H1 (cell line): Measurements from ENCODE around the gene EML1. TPM values are rescaled to one million over a fixed set of nuclear protein-coding genes. Genes with fewer than 3 reads are reported as not detected.

Source experiments
- CTCF ChIA-PET: fragments of 300-600 bp; sonication (Branson Sonifier 250); formaldehyde crosslinking; loops from one replicate; lab custom pipeline; 2021; ENCODE audit not compliant: partially characterized antibody; lab: Charles Lee
- POLR2A ChIA-PET: fragments of 300-600 bp; sonication (Branson Sonifier 250); formaldehyde crosslinking; loops from one replicate; lab custom pipeline; 2021; ENCODE audit warnings: inconsistent platforms; ENCODE audit not compliant: partially characterized antibody; lab: Charles Lee
- DNase-seq, 2 experiments: peaks; one replicate each; pipeline versions ENCODE4 v3.0.0 to v3.0.0-alpha.2; 2010 to 2022; ENCODE audit warnings: low spot score in 2 of 2, low read depth in 1 of 2, mixed read lengths in 1 of 2
- FAIRE-seq: peaks from 2 replicates; lab custom pipeline; 2011; peaks lifted over from hg19 to GRCh38; lab: Jason Lieb, UNC
- H2AFZ ChIP-seq: 2 replicates; pipeline ENCODE4 v1.8.1; 2012; ENCODE audit warnings: low read length, inconsistent platforms
- H2AK5ac ChIP-seq: 2 replicates; pipeline ENCODE4 v1.6.1; 2013; ENCODE audit warnings: low read depth, low read length
- H2BK120ac ChIP-seq: replicated peaks from 2 replicates; pipeline ENCODE3; 2013; ENCODE audit warnings: low read depth, low read length, inconsistent platforms
- H2BK12ac ChIP-seq: 2 replicates; pipeline ENCODE4 v1.6.1; 2013; ENCODE audit warnings: low read depth, low read length
- H2BK15ac ChIP-seq: 2 replicates; pipeline ENCODE4 v1.6.1; 2013; ENCODE audit warnings: low read length
- H2BK20ac ChIP-seq: 2 replicates; pipeline ENCODE4 v1.6.1; 2013; ENCODE audit warnings: low read length
- H2BK5ac ChIP-seq: 2 replicates; pipeline ENCODE4 v1.6.1; 2013; ENCODE audit warnings: low read depth, low read length
- H3K14ac ChIP-seq: 2 replicates; pipeline ENCODE4 v1.6.1; 2013; ENCODE audit warnings: inconsistent platforms; ENCODE audit not compliant: insufficient read length
- H3K18ac ChIP-seq: 2 replicates; pipeline ENCODE4 v1.6.1; 2013; ENCODE audit warnings: low read length; ENCODE audit errors: extremely low read depth
- H3K23ac ChIP-seq: 2 replicates; pipeline ENCODE4 v1.6.1; 2013; ENCODE audit warnings: inconsistent platforms; ENCODE audit not compliant: insufficient read length
- H3K23me2 ChIP-seq: 2 replicates; pipeline ENCODE4 v1.6.1; 2013; ENCODE audit warnings: low read depth, low read length
- H3K27ac ChIP-seq: 2 replicates; pipeline ENCODE4 v1.6.1; 2011; ENCODE audit warnings: low read depth, low read length, inconsistent platforms
- H3K27me3 ChIP-seq, 4 experiments: replicated peaks in 1 of 4; 1 replicate in 1 of 4; 2 replicates in 3 of 4; pipeline versions ENCODE4 v1.6.1 to v1.8.1; 2011 to 2013; ENCODE audit warnings: low read length in 3 of 4, mild to moderate bottlenecking in 3 of 4, inconsistent platforms in 2 of 4, mixed read lengths in 2 of 4, moderate library complexity in 1 of 4; ENCODE audit not compliant: control insufficient read depth in 3 of 4, insufficient read depth in 3 of 4; ENCODE audit errors: extremely low read depth in 1 of 4
- H3K36me3 ChIP-seq, 4 experiments: 2 replicates each; pipeline versions ENCODE4 v1.6.1 to v1.8.1; 2011 to 2013; ENCODE audit warnings: mild to moderate bottlenecking in 4 of 4, low read length in 3 of 4, moderate library complexity in 2 of 4, control low read depth in 1 of 4, inconsistent platforms in 1 of 4; ENCODE audit not compliant: insufficient read depth in 4 of 4, control insufficient read depth in 2 of 4
- H3K4ac ChIP-seq: replicated peaks from 2 replicates; pipeline ENCODE3; 2013; ENCODE audit warnings: low read length, low read depth, mixed read lengths, inconsistent platforms; ENCODE audit not compliant: insufficient read length
- H3K4me1 ChIP-seq, 4 experiments: replicated peaks in 1 of 4; 1 replicate in 1 of 4; 2 replicates in 3 of 4; pipeline versions ENCODE4 v1.6.1 to v1.8.1; 2011 to 2013; ENCODE audit warnings: low read length in 3 of 4, inconsistent platforms in 2 of 4, mixed read lengths in 1 of 4; ENCODE audit not compliant: insufficient read depth in 4 of 4, control insufficient read depth in 3 of 4
- H3K4me2 ChIP-seq, 2 experiments: 2 replicates each; pipeline versions ENCODE4 v1.6.1 to v1.8.1; 2011 to 2013; ENCODE audit warnings: low read depth in 2 of 2, low read length in 2 of 2, control low read depth in 1 of 2, inconsistent platforms in 1 of 2, mild to moderate bottlenecking in 1 of 2; ENCODE audit not compliant: insufficient read depth in 1 of 2
- H3K4me3 ChIP-seq, 4 experiments: fragments of 200-600, 300-600 bp in 1 of 4; sonication (generic), shearing (Covaris generic), sonication (Bioruptor Twin) in 1 of 4; 2 replicates each; pipeline versions ENCODE4 v1.5.1 to v1.8.1; 2011 to 2016; ENCODE audit warnings: low read length in 4 of 4, low read depth in 3 of 4, control low read depth in 2 of 4, inconsistent platforms in 2 of 4, mild to moderate bottlenecking in 2 of 4, mixed read lengths in 1 of 4, moderate library complexity in 1 of 4; ENCODE audit not compliant: insufficient read depth in 2 of 4; ENCODE audit errors: extremely low read depth in 1 of 4
- H3K56ac ChIP-seq: replicated peaks from 2 replicates; pipeline ENCODE3; 2013; ENCODE audit warnings: low read depth, mild to moderate bottlenecking, mixed read lengths, low read length, inconsistent platforms; ENCODE audit not compliant: insufficient read length
- H3K79me1 ChIP-seq: 2 replicates; pipeline ENCODE4 v1.6.1; 2013; ENCODE audit warnings: low read depth, low read length, control low read depth
- H3K79me2 ChIP-seq, 2 experiments: 2 replicates each; pipeline versions ENCODE4 v1.6.1 to v1.8.1; 2012 to 2013; ENCODE audit warnings: low read length in 2 of 2, mild to moderate bottlenecking in 2 of 2, inconsistent platforms in 1 of 2; ENCODE audit not compliant: insufficient read depth in 2 of 2, control insufficient read depth in 1 of 2
- H3K9ac ChIP-seq, 4 experiments: replicated peaks in 1 of 4; 1 replicate in 1 of 4; 2 replicates in 3 of 4; pipeline versions ENCODE4 v1.6.1 to v1.8.1; 2011 to 2013; ENCODE audit warnings: low read depth in 3 of 4, low read length in 3 of 4, control low read depth in 2 of 4, mild to moderate bottlenecking in 2 of 4, moderate library complexity in 2 of 4, inconsistent platforms in 1 of 4; ENCODE audit errors: extremely low read depth in 1 of 4
- H3K9me3 ChIP-seq, 2 experiments: 2 replicates each; pipeline versions ENCODE4 v1.6.1 to v1.8.1; 2012 to 2013; ENCODE audit warnings: mild to moderate bottlenecking in 2 of 2, moderate library complexity in 2 of 2, control low read depth in 1 of 2, inconsistent platforms in 1 of 2, low read depth in 1 of 2, low read length in 1 of 2, mixed read lengths in 1 of 2; ENCODE audit not compliant: insufficient read depth in 2 of 2
- H4K20me1 ChIP-seq, 2 experiments: replicated peaks in 1 of 2; 2 replicates each; pipeline versions ENCODE3 to v1.8.1; 2011 to 2013; ENCODE audit warnings: inconsistent platforms in 2 of 2, low read length in 2 of 2, mild to moderate bottlenecking in 1 of 2; ENCODE audit not compliant: insufficient read depth in 2 of 2, control insufficient read depth in 1 of 2
- H4K5ac ChIP-seq: 2 replicates; pipeline ENCODE4 v1.6.1; 2013; ENCODE audit warnings: low read length, low read depth, mixed read lengths, inconsistent platforms; ENCODE audit not compliant: insufficient read length
- H4K8ac ChIP-seq: 2 replicates; pipeline ENCODE4 v1.8.0; 2013; ENCODE audit warnings: mild to moderate bottlenecking, moderate library complexity, low read length, inconsistent platforms; ENCODE audit not compliant: insufficient read depth; ENCODE audit errors: extremely low read depth
- H4K91ac ChIP-seq: replicated peaks from 2 replicates; pipeline ENCODE3; 2013; ENCODE audit warnings: low read length, mixed read lengths, inconsistent platforms; ENCODE audit not compliant: insufficient read length
- ASH2L ChIP-seq: fragments of 200-600, 300-600 bp; sonication (generic); IDR thresholded peaks from one replicate; pipeline ENCODE4 v1.7.1; 2017; ENCODE audit warnings: low read length
- BCL11A ChIP-seq, 2 experiments: IDR thresholded peaks; one replicate each; pipeline ENCODE4 v1.6.1; 2011; ENCODE audit warnings: low read depth in 2 of 2, low read length in 2 of 2, mild to moderate bottlenecking in 2 of 2
- CBX5 ChIP-seq: fragments of 300-800, 300-1000 bp; sonication (generic); IDR thresholded peaks from 2 replicates; pipeline ENCODE4 v1.7.1; 2016; ENCODE audit warnings: antibody characterized with exemption, low read length, low read depth
- CREB1 ChIP-seq: IDR thresholded peaks from 2 replicates; pipeline ENCODE4 v1.6.1; 2012; ENCODE audit warnings: inconsistent platforms
- RFX5 ChIP-seq: IDR thresholded peaks from 2 replicates; pipeline ENCODE4 v1.6.1; 2011; ENCODE audit warnings: low read depth, low read length, improper control_type of control experiment, borderline replicate concordance
- SAP30 ChIP-seq: fragments of 300-600 bp; sonication (generic); IDR thresholded peaks from 2 replicates; pipeline ENCODE4 v1.7.1; 2012; ENCODE audit warnings: low read length, moderate library complexity, mild to moderate bottlenecking, inconsistent platforms; ENCODE audit not compliant: insufficient read depth, insufficient replicate concordance
- SIRT6 ChIP-seq: IDR thresholded peaks from one replicate; pipeline ENCODE4 v1.7.1; 2012; ENCODE audit warnings: low read length, inconsistent platforms
- SIX5 ChIP-seq: IDR thresholded peaks from 2 replicates; pipeline ENCODE4 v1.6.1; 2011; ENCODE audit warnings: mild to moderate bottlenecking, low read depth, low read length
- SRF ChIP-seq: IDR thresholded peaks from 2 replicates; pipeline ENCODE4 v1.6.1; 2011; ENCODE audit warnings: mild to moderate bottlenecking, low read depth, low read length, moderate library complexity
- TCF12 ChIP-seq: IDR thresholded peaks from 2 replicates; pipeline ENCODE4 v1.6.1; 2011; ENCODE audit warnings: low read depth, mild to moderate bottlenecking, low read length
- WGBS, 2 experiments: shearing (Covaris generic) in 1 of 2; methylation state at CpG; one replicate each; pipeline versions ENCODE4 v1.1.6 to v1.1.7; 2013 to 2015; ENCODE audit warnings: low lambda C conversion rate in 2 of 2, mixed read lengths in 2 of 2, inconsistent platforms in 1 of 2, low coverage in 1 of 2, missing lambda C conversion rate in 1 of 2; ENCODE audit not compliant: insufficient replicate concordance in 2 of 2, insufficient coverage in 1 of 2, insufficient read length in 1 of 2; ENCODE audit errors: extremely low coverage in 1 of 2, missing lambda C conversion rate in 1 of 2; 5-methylcytosine and 5-hydroxymethylcytosine counted together
- polyA plus RNA-seq, 7 experiments: library from polyadenylated mRNA; depleted of rRNA in 3 of 7; stranded (reverse) in 5 of 7; unstranded in 2 of 7; fragments of >200 nt in 5 of 7; fragments of 200-250 nt in 2 of 7; gene quantifications; 1 replicate in 5 of 7; 2 replicates in 1 of 7; 4 replicates in 1 of 7; pipeline versions ENCODE4 v1.2.1 to v1.2.3, GENCODE V29; 2011 to 2013; ENCODE audit warnings: missing spikeins in 2 of 7, mixed read lengths in 2 of 7
- total RNA-seq: library from RNA; stranded (reverse); fragmentation: NEBNext Ultra II Directional; extraction: Animal tissue kit (Norgen Biotek cat#: 25700); gene quantifications from 2 replicates; pipeline ENCODE4 v1.2.1, GENCODE V29; 2021

The EML1 gene
- total and polyA plus RNA-seq, 2 of the 8 experiments (the other 6 are each of a cell fraction or from before 2014, with no cell fraction given): 11.1 to 24.7 TPM

GRCh38 chr14:99795046-99795445, 1.8 kb downstream of the EML1 start:
- H3K27ac ChIP-seq: no peak overlapping the region
- no peak overlapping the region for H2BK120ac ChIP-seq
- no peak overlapping the region for H3K4ac ChIP-seq
- no peak overlapping the region for H2BK12ac ChIP-seq
- no peak overlapping the region for H3K56ac ChIP-seq
- no peak overlapping the region for H4K8ac ChIP-seq
- FAIRE-seq (no peak), DNase-seq (no peak)
- TF ChIP-seq RFX5: no peak
- no peak for TF ChIP-seq BCL11A (IDR thresholded peaks at IDR 0.05; ENCODE audit: low read depth in 2 of 2, low read length in 2 of 2)
- no peak for TF ChIP-seq SAP30
- no peak for TF ChIP-seq TCF12
- no peak for TF ChIP-seq SIRT6
- TF ChIP-seq CBX5: no peak
- no peak for TF ChIP-seq SRF
- no peak for TF ChIP-seq CREB1
- no peak for TF ChIP-seq ASH2L
- no peak for TF ChIP-seq SIX5
- no peak overlapping the region for H3K18ac ChIP-seq
- H3K36me3 ChIP-seq: no peaks in the 10 kb centered on the region
- H2BK15ac ChIP-seq: no peak overlapping the region
- no peak overlapping the region for H4K91ac ChIP-seq
- no peak overlapping the region for H3K14ac ChIP-seq
- no peak overlapping the region for H4K5ac ChIP-seq
- no peak overlapping the region for H2BK20ac ChIP-seq
- H3K79me2 ChIP-seq: peaks cover 0 to 37% of the 10 kb centered on the region in 2 experiments; a peak in 3 of 4 replicates
- H3K9me3 ChIP-seq: no peaks in the 10 kb centered on the region
- H4K20me1 ChIP-seq: no peaks in the 10 kb centered on the region
- H3K23me2 ChIP-seq: peaks cover 4% of the 10 kb centered on the region; the same call in 1 of the 2 replicates
- H2AFZ ChIP-seq: no peak overlapping the region
- peaks cover 0 to 8% (median 0%) of the 10 kb centered on the region in 4 experiments; a peak in 3 of 7 replicates for H3K27me3 ChIP-seq
- 89% methylated on average over 4 of the region's 4 CpGs; no CpG with 5 or more reads in 1 of the 2 experiments for WGBS, 2 experiments
- H3K23ac ChIP-seq: no peak overlapping the region
- no peak overlapping the region for H2AK5ac ChIP-seq
- no peak overlapping the region for H2BK5ac ChIP-seq
- CTCF ChIA-PET: interaction anchor here (0.5 to 1.9 kb wide), 4 partner anchors 12 to 256 kb away, joined by 3 to 18 read pairs (median 4); no protein-coding TSS in a partner anchor
- POLR2A ChIA-PET: interaction anchor here (1.0 kb wide), 1 partner anchor 21 kb away, joined by 3 read pairs; no protein-coding TSS in a partner anchor
- H3K4me3 ChIP-seq: peak overlapping the region in 1 of 4 experiments; percentile 87; a peak in 1 of 8 replicates
- no peak overlapping the region for H3K9ac ChIP-seq
- H3K79me1 ChIP-seq: no peaks in the 10 kb centered on the region
- H3K4me1 ChIP-seq: peaks cover 0 to 8% (median 2%) of the 10 kb centered on the region in 4 experiments; a peak in 4 of 7 replicates
- H3K4me2 ChIP-seq: peak overlapping the region in 1 of 2 experiments; percentile 56; a peak in 1 of 4 replicates
